ENCODE results near the gene ISG15. TPM values are rescaled to one million over a fixed set of nuclear protein-coding genes. Genes with fewer than 3 reads are reported as not detected.
A peak's percentile ranks its signal among the peaks of the same experiment; 100 is the strongest.

ISG15 gene
- total and polyA plus RNA-seq, 9 of the 15 experiments (the other 6 are each of a cell fraction or from before 2014, with no cell fraction given) = 0.40 to 58.3 (median 12.2) TPM

- ATAC-seq = peak; percentile 82
- Histone ChIP-seq H3K9ac (ENCODE audit: insufficient read depth in 1 of 2, low read depth in 2 of 2, low read length in 2 of 2) (peak overlapping the region in 1 of 2 experiments; percentile 50; a peak in 2 of 4 replicates), H3K4me3 (no peak overlapping the region), H3K36me3 (ENCODE audit: control insufficient read depth, insufficient read depth, low read length) (no peaks in the 10 kb centered on the region), H3K4me2 (ENCODE audit: insufficient read depth, low read length) (no peak overlapping the region), H3K9me1 (ENCODE audit: control insufficient read depth, insufficient read depth, low read length) (no peaks in the 10 kb centered on the region), H2AFZ (ENCODE audit: low read depth, low read length) (no peak overlapping the region), H3K79me2 (ENCODE audit: control insufficient read depth, insufficient read depth, low read length) (no peaks in the 10 kb centered on the region), H3K4me1 (replicated peaks in 1 of 2; ENCODE audit: control insufficient read depth in 2 of 2, insufficient read depth in 2 of 2, low read length in 2 of 2) (peaks cover 0 to 51% of the 10 kb centered on the region in 2 experiments; a peak in 2 of 5 replicates), H3K9me3 (replicated peaks; ENCODE audit: control insufficient read depth, insufficient read depth, low read depth, low read length) (no peaks in the 10 kb centered on the region), H3K27me3 (ENCODE audit: control insufficient read depth in 2 of 2, insufficient read depth in 2 of 2, low read length in 2 of 2) (peaks cover 39 to 51% of the 10 kb centered on the region in 2 experiments; a peak in 4 of 5 replicates), H4K20me1 (replicated peaks; ENCODE audit: control insufficient read depth, insufficient read depth, low read length) (peaks cover 13% of the 10 kb centered on the region), H3K27ac (ENCODE audit: extremely low read depth, low read depth, low read length) (no peak overlapping the region)
- POLR2A ChIA-PET = interaction anchor here (0.6 to 1.4 kb wide), 4 partner anchors 11 to 280 kb away, joined by 3 to 7 read pairs (median 6); no protein-coding TSS in a partner anchor
- in situ Hi-C loops (cut with MboI) (loop anchor here (10.0 kb wide), 1 partner anchor 81 kb away; no protein-coding TSS in a partner anchor), intact Hi-C loops (cut with micrococcal nuclease) (loop anchor here (1.0 to 10.0 kb wide), 2 partner anchors 79 to 311 kb away; no protein-coding TSS in a partner anchor)
- CTCF ChIA-PET (ENCODE audit: low intra/inter-chr PET ratio) = interaction anchor here (0.8 to 2.9 kb wide), 5 partner anchors 10 to 307 kb away, joined by 3 to 27 read pairs (median 8); no protein-coding TSS in a partner anchor
- DNase-seq (ENCODE audit: extremely low read depth in 1 of 4, low spot score in 3 of 4) = peak; percentile 69 to 90 (median 88)
- no peak for FAIRE-seq
- BruUV-seq (replicated peaks) = no TSS peak
- WGBS (ENCODE audit: insufficient coverage, low coverage, missing lambda C conversion rate) = 4% methylated on average over 23 of the region's 29 CpGs
- TF ChIP-seq STAG1 (CRISPR knock-in tag; IDR thresholded peaks at IDR 0.05; ENCODE audit: borderline replicate concordance) = peak; percentile 80; the same call in 1 of the 2 replicates
- no peak for TF ChIP-seq CGGBP1 (CRISPR knock-in tag; IDR thresholded peaks at IDR 0.05)
- TF ChIP-seq ZBTB7A (IDR thresholded peaks at IDR 0.05; ENCODE audit: borderline replicate concordance, control insufficient read depth, low read depth, low read length) = peak; percentile 98
- no peak for TF ChIP-seq BMI1 (IDR thresholded peaks at IDR 0.05; ENCODE audit: low read length)
- peak; percentile 79 for TF ChIP-seq SMC3 (conservative IDR thresholded peaks at IDR 0.05; ENCODE audit: insufficient read depth, low read depth, low read length)
- no peak for TF ChIP-seq ZFP36 (IDR thresholded peaks at IDR 0.05; ENCODE audit: low read depth, low read length, partially characterized antibody)
- TF ChIP-seq HEY1 (CRISPR knock-in tag; IDR thresholded peaks at IDR 0.05; ENCODE audit: borderline replicate concordance) = no peak
- no peak for TF ChIP-seq U2AF2 (optimal IDR thresholded peaks at IDR 0.05; ENCODE audit: low read depth, low read length)
- no peak for TF ChIP-seq TAL1 (IDR thresholded peaks at IDR 0.05)
- no peak for TF ChIP-seq MYC (IDR thresholded peaks at IDR 0.05; ENCODE audit: low read depth, low read length)
- peak; percentile 39; the same call in 1 of the 2 replicates for TF ChIP-seq MYC (CRISPR knock-in tag; IDR thresholded peaks at IDR 0.05; ENCODE audit: borderline replicate concordance, low read depth)
- TF ChIP-seq REST (IDR thresholded peaks at IDR 0.05; ENCODE audit: borderline replicate concordance) = peak; percentile 79
- no peak for TF ChIP-seq REST (CRISPR knock-in tag; IDR thresholded peaks at IDR 0.05; ENCODE audit: low read depth)
These were observed 29.4 kb upstream of the ISG15 start for GRCh38 chr1:983798-984475.
